H1 (cell line): ENCODE data around the gene ACY1. TPM values are rescaled to one million over a fixed set of nuclear protein-coding genes. Genes with fewer than 3 reads are reported as not detected.
A peak's percentile ranks its signal among the peaks of the same experiment; 100 is the strongest.

Experiments
- CTCF ChIA-PET: fragments of 300-600 bp; sonication (Branson Sonifier 250); formaldehyde crosslinking; loops from one replicate; lab custom pipeline; 2021; ENCODE audit not compliant: partially characterized antibody; lab: Charles Lee
- POLR2A ChIA-PET: fragments of 300-600 bp; sonication (Branson Sonifier 250); formaldehyde crosslinking; loops from one replicate; lab custom pipeline; 2021; ENCODE audit warnings: inconsistent platforms; ENCODE audit not compliant: partially characterized antibody; lab: Charles Lee
- DNase-seq, 2 experiments: peaks; one replicate each; pipeline versions ENCODE4 v3.0.0 to v3.0.0-alpha.2; 2010 to 2022; ENCODE audit warnings: low spot score in 2 of 2, low read depth in 1 of 2, mixed read lengths in 1 of 2
- FAIRE-seq: peaks from 2 replicates; lab custom pipeline; 2011; peaks lifted over from hg19 to GRCh38; lab: Jason Lieb, UNC
- H2AFZ ChIP-seq: 2 replicates; pipeline ENCODE4 v1.8.1; 2012; ENCODE audit warnings: low read length, inconsistent platforms
- H2AK5ac ChIP-seq: 2 replicates; pipeline ENCODE4 v1.6.1; 2013; ENCODE audit warnings: low read depth, low read length
- H2BK120ac ChIP-seq: replicated peaks from 2 replicates; pipeline ENCODE3; 2013; ENCODE audit warnings: low read depth, low read length, inconsistent platforms
- H2BK12ac ChIP-seq: 2 replicates; pipeline ENCODE4 v1.6.1; 2013; ENCODE audit warnings: low read depth, low read length
- H2BK15ac ChIP-seq: 2 replicates; pipeline ENCODE4 v1.6.1; 2013; ENCODE audit warnings: low read length
- H2BK20ac ChIP-seq: 2 replicates; pipeline ENCODE4 v1.6.1; 2013; ENCODE audit warnings: low read length
- H2BK5ac ChIP-seq: 2 replicates; pipeline ENCODE4 v1.6.1; 2013; ENCODE audit warnings: low read depth, low read length
- H3K14ac ChIP-seq: 2 replicates; pipeline ENCODE4 v1.6.1; 2013; ENCODE audit warnings: inconsistent platforms; ENCODE audit not compliant: insufficient read length
- H3K18ac ChIP-seq: 2 replicates; pipeline ENCODE4 v1.6.1; 2013; ENCODE audit warnings: low read length; ENCODE audit errors: extremely low read depth
- H3K23ac ChIP-seq: 2 replicates; pipeline ENCODE4 v1.6.1; 2013; ENCODE audit warnings: inconsistent platforms; ENCODE audit not compliant: insufficient read length
- H3K23me2 ChIP-seq: 2 replicates; pipeline ENCODE4 v1.6.1; 2013; ENCODE audit warnings: low read depth, low read length
- H3K27ac ChIP-seq: 2 replicates; pipeline ENCODE4 v1.6.1; 2011; ENCODE audit warnings: low read depth, low read length, inconsistent platforms
- H3K27me3 ChIP-seq, 4 experiments: replicated peaks in 1 of 4; 1 replicate in 1 of 4; 2 replicates in 3 of 4; pipeline versions ENCODE4 v1.6.1 to v1.8.1; 2011 to 2013; ENCODE audit warnings: low read length in 3 of 4, mild to moderate bottlenecking in 3 of 4, inconsistent platforms in 2 of 4, mixed read lengths in 2 of 4, moderate library complexity in 1 of 4; ENCODE audit not compliant: control insufficient read depth in 3 of 4, insufficient read depth in 3 of 4; ENCODE audit errors: extremely low read depth in 1 of 4
- H3K36me3 ChIP-seq, 4 experiments: 2 replicates each; pipeline versions ENCODE4 v1.6.1 to v1.8.1; 2011 to 2013; ENCODE audit warnings: mild to moderate bottlenecking in 4 of 4, low read length in 3 of 4, moderate library complexity in 2 of 4, control low read depth in 1 of 4, inconsistent platforms in 1 of 4; ENCODE audit not compliant: insufficient read depth in 4 of 4, control insufficient read depth in 2 of 4
- H3K4ac ChIP-seq: replicated peaks from 2 replicates; pipeline ENCODE3; 2013; ENCODE audit warnings: low read length, low read depth, mixed read lengths, inconsistent platforms; ENCODE audit not compliant: insufficient read length
- H3K4me1 ChIP-seq, 4 experiments: replicated peaks in 1 of 4; 1 replicate in 1 of 4; 2 replicates in 3 of 4; pipeline versions ENCODE4 v1.6.1 to v1.8.1; 2011 to 2013; ENCODE audit warnings: low read length in 3 of 4, inconsistent platforms in 2 of 4, mixed read lengths in 1 of 4; ENCODE audit not compliant: insufficient read depth in 4 of 4, control insufficient read depth in 3 of 4
- H3K4me2 ChIP-seq, 2 experiments: 2 replicates each; pipeline versions ENCODE4 v1.6.1 to v1.8.1; 2011 to 2013; ENCODE audit warnings: low read depth in 2 of 2, low read length in 2 of 2, control low read depth in 1 of 2, inconsistent platforms in 1 of 2, mild to moderate bottlenecking in 1 of 2; ENCODE audit not compliant: insufficient read depth in 1 of 2
- H3K4me3 ChIP-seq, 4 experiments: fragments of 200-600, 300-600 bp in 1 of 4; sonication (generic), shearing (Covaris generic), sonication (Bioruptor Twin) in 1 of 4; 2 replicates each; pipeline versions ENCODE4 v1.5.1 to v1.8.1; 2011 to 2016; ENCODE audit warnings: low read length in 4 of 4, low read depth in 3 of 4, control low read depth in 2 of 4, inconsistent platforms in 2 of 4, mild to moderate bottlenecking in 2 of 4, mixed read lengths in 1 of 4, moderate library complexity in 1 of 4; ENCODE audit not compliant: insufficient read depth in 2 of 4; ENCODE audit errors: extremely low read depth in 1 of 4
- H3K56ac ChIP-seq: replicated peaks from 2 replicates; pipeline ENCODE3; 2013; ENCODE audit warnings: low read depth, mild to moderate bottlenecking, mixed read lengths, low read length, inconsistent platforms; ENCODE audit not compliant: insufficient read length
- H3K79me1 ChIP-seq: 2 replicates; pipeline ENCODE4 v1.6.1; 2013; ENCODE audit warnings: low read depth, low read length, control low read depth
- H3K79me2 ChIP-seq, 2 experiments: 2 replicates each; pipeline versions ENCODE4 v1.6.1 to v1.8.1; 2012 to 2013; ENCODE audit warnings: low read length in 2 of 2, mild to moderate bottlenecking in 2 of 2, inconsistent platforms in 1 of 2; ENCODE audit not compliant: insufficient read depth in 2 of 2, control insufficient read depth in 1 of 2
- H3K9ac ChIP-seq, 4 experiments: replicated peaks in 1 of 4; 1 replicate in 1 of 4; 2 replicates in 3 of 4; pipeline versions ENCODE4 v1.6.1 to v1.8.1; 2011 to 2013; ENCODE audit warnings: low read depth in 3 of 4, low read length in 3 of 4, control low read depth in 2 of 4, mild to moderate bottlenecking in 2 of 4, moderate library complexity in 2 of 4, inconsistent platforms in 1 of 4; ENCODE audit errors: extremely low read depth in 1 of 4
- H3K9me3 ChIP-seq, 2 experiments: 2 replicates each; pipeline versions ENCODE4 v1.6.1 to v1.8.1; 2012 to 2013; ENCODE audit warnings: mild to moderate bottlenecking in 2 of 2, moderate library complexity in 2 of 2, control low read depth in 1 of 2, inconsistent platforms in 1 of 2, low read depth in 1 of 2, low read length in 1 of 2, mixed read lengths in 1 of 2; ENCODE audit not compliant: insufficient read depth in 2 of 2
- H4K20me1 ChIP-seq, 2 experiments: replicated peaks in 1 of 2; 2 replicates each; pipeline versions ENCODE3 to v1.8.1; 2011 to 2013; ENCODE audit warnings: inconsistent platforms in 2 of 2, low read length in 2 of 2, mild to moderate bottlenecking in 1 of 2; ENCODE audit not compliant: insufficient read depth in 2 of 2, control insufficient read depth in 1 of 2
- H4K5ac ChIP-seq: 2 replicates; pipeline ENCODE4 v1.6.1; 2013; ENCODE audit warnings: low read length, low read depth, mixed read lengths, inconsistent platforms; ENCODE audit not compliant: insufficient read length
- H4K8ac ChIP-seq: 2 replicates; pipeline ENCODE4 v1.8.0; 2013; ENCODE audit warnings: mild to moderate bottlenecking, moderate library complexity, low read length, inconsistent platforms; ENCODE audit not compliant: insufficient read depth; ENCODE audit errors: extremely low read depth
- H4K91ac ChIP-seq: replicated peaks from 2 replicates; pipeline ENCODE3; 2013; ENCODE audit warnings: low read length, mixed read lengths, inconsistent platforms; ENCODE audit not compliant: insufficient read length
- JUN ChIP-seq: IDR thresholded peaks from 2 replicates; pipeline ENCODE4 v1.6.1; 2011; ENCODE audit warnings: low read depth, mild to moderate bottlenecking, improper control_type of control experiment, low read length
- KDM4A ChIP-seq: IDR thresholded peaks from one replicate; pipeline ENCODE4 v1.7.1; 2012; ENCODE audit warnings: low read depth, mild to moderate bottlenecking, moderate library complexity, low read length, inconsistent platforms; ENCODE audit not compliant: severe bottlenecking
- polyA plus RNA-seq, 7 experiments: library from polyadenylated mRNA; depleted of rRNA in 3 of 7; stranded (reverse) in 5 of 7; unstranded in 2 of 7; fragments of >200 nt in 5 of 7; fragments of 200-250 nt in 2 of 7; gene quantifications; 1 replicate in 5 of 7; 2 replicates in 1 of 7; 4 replicates in 1 of 7; pipeline versions ENCODE4 v1.2.1 to v1.2.3, GENCODE V29; 2011 to 2013; ENCODE audit warnings: missing spikeins in 2 of 7, mixed read lengths in 2 of 7
- total RNA-seq: library from RNA; stranded (reverse); fragmentation: NEBNext Ultra II Directional; extraction: Animal tissue kit (Norgen Biotek cat#: 25700); gene quantifications from 2 replicates; pipeline ENCODE4 v1.2.1, GENCODE V29; 2021
- TF ChIP-seq, protein P1 (sequence below): IDR thresholded peaks from 2 replicates; pipeline ENCODE4 v1.6.1; 2011; ENCODE audit warnings: low read length, improper control_type of control experiment

Gene ACY1
- total and polyA plus RNA-seq, 2 of the 8 experiments (the other 6 are each of a cell fraction or from before 2014, with no cell fraction given), result 48.3 to 113 TPM

DNA sequence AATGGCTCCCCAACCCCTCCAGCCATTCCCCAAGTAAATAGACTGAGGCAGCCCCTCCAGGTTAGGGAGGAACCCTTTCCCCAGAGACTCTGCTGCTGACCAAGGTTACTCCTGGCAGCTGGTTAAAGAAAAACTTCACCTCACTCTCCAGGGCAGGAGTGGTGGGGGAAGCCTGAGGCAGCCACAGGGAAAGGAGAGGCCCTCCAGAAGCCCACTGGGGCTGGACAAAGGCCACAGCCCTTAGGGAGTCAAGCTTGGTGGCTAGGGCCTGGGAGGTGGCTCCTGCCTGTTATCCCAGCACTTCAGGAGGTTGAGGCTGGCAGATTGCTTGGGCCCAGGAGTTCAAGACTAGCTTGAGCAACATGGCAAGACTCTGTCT is 923 bp downstream of the ACY1 start:
- Histone ChIP-seq H3K79me2 (no peaks in the 10 kb centered on the region), H3K23ac (no peak overlapping the region), H3K4me1 (peaks cover 0 to 14% (median 9%) of the 10 kb centered on the region in 4 experiments; a peak in 6 of 7 replicates), H3K4me3 (peak overlapping the region in 1 of 4 experiments; percentile 63; a peak in 1 of 8 replicates), H4K8ac (peak overlapping the region; percentile 85; the same call in 1 of the 2 replicates), H3K27me3 (no peaks in the 10 kb centered on the region), H3K9me3 (no peaks in the 10 kb centered on the region), H3K36me3 (no peaks in the 10 kb centered on the region), H4K20me1 (peaks cover 0 to 2% of the 10 kb centered on the region in 2 experiments), H2BK15ac (no peak overlapping the region), H2BK12ac (no peak overlapping the region), H3K27ac (no peak overlapping the region), H3K79me1 (peaks cover 7% of the 10 kb centered on the region), H3K14ac (no peak overlapping the region), H3K18ac (no peak overlapping the region), H4K5ac (no peak overlapping the region), H3K4ac (no peak overlapping the region), H4K91ac (no peak overlapping the region), H2BK5ac (no peak overlapping the region; the same call in 1 of the 2 replicates), H2BK120ac (no peak overlapping the region), H2AFZ (no peak overlapping the region), H2BK20ac (no peak overlapping the region), H3K4me2 (peak overlapping the region; percentile 89 to 97; a peak in 3 of 4 replicates), H3K9ac (no peak overlapping the region), H3K23me2 (peaks cover 7% of the 10 kb centered on the region), H2AK5ac (0 out of 2 replicates have a peak overlapping the region, but pooled peaks have one; percentile 77), H3K56ac (no peak overlapping the region)
- ChIA-PET POLR2A (interaction anchor here (2.9 to 29.3 kb wide), 4 partner anchors 0 to 30 kb away, joined by 8 to 923 read pairs (median 468); partner anchors contain the start of genes ABHD14A, ABHD14B, ACY1 and GPR62), CTCF (interaction anchor here (3.5 to 5.5 kb wide), 5 partner anchors 9 to 41 kb away, joined by 24 to 66 read pairs (median 27); partner anchors contain the start of genes ABHD14B, PARP3, PCBP4 and RPL29)
- DNase-seq (no peak), FAIRE-seq (no peak)
- TF ChIP-seq KDM4A (no peak), JUN (no peak)
- TF ChIP-seq, protein P1, sequence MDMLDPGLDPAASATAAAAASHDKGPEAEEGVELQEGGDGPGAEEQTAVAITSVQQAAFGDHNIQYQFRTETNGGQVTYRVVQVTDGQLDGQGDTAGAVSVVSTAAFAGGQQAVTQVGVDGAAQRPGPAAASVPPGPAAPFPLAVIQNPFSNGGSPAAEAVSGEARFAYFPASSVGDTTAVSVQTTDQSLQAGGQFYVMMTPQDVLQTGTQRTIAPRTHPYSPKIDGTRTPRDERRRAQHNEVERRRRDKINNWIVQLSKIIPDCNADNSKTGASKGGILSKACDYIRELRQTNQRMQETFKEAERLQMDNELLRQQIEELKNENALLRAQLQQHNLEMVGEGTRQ, result no peak
